GM19193 (cell line): ENCODE results near the gene ARMCX2.
A peak's percentile ranks its signal among the peaks of the same experiment; 100 is the strongest.

Experiments used
- POLR2A ChIP-seq: IDR thresholded peaks from 4 replicates; pipeline ENCODE4 v1.6.1; 2011; ENCODE audit not compliant: insufficient read depth, insufficient read length; ENCODE audit errors: extremely low read depth

The ARMCX2 gene

GRCh38 chrX:101659601-101660063, at the start of gene ARMCX2:
ARMCX2 (minus strand) TSS chrX:101659850; CDS start chrX:101657588, 2,262 bp downstream.
- TF ChIP-seq POLR2A = peak; percentile 84

GRCh38 chrX:101709384-101709783, 49.7 kb upstream of the ARMCX2 start:
- no peak for TF ChIP-seq POLR2A

DNA sequence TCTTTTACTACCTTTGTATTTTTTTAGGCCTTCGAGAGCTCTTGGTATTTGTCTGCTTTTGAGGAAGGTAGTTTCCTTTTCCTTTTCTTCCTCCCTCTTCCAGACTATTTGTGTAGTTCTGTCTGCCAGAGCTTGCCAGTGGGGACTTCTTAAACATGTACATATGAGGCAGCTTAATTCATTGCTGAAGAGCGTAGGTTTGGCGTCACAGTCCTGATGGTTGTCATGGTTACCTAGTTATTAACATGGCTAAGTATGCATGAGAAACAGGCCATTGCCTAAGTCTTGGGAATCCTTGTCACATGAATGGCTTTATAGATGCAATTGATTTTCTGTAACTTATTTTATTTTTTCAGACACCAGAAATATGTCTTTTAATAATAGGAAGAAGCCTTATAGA, 48.5 kb upstream of the ARMCX2 start:
- TF ChIP-seq POLR2A = no peak

DNA sequence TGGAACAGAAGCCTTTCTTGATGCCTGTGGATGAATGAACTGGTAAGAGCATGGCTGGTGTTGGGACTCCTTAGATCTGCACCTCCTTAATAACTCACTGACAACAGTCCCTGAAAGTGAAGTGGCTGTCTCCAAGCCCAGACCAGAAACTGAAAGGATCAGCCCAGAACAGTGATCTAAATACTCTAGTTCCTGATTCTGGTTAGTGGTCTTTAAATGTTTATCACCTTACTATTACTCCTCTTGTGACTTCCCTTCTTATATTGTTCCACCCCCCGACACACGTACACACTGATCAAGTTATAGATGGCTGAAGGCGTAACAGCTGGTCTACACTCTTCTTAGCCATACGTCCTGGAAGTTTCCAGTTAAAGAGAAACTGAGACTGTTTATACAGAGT, 33.8 kb upstream of the ARMCX2 start:
- no peak for TF ChIP-seq POLR2A

GRCh38 chrX:101691835-101692234, 32.2 kb upstream of the ARMCX2 start:
- TF ChIP-seq POLR2A = no peak

GRCh38 chrX:101686574-101686973, 26.9 kb upstream of the ARMCX2 start:
- no peak for TF ChIP-seq POLR2A

DNA sequence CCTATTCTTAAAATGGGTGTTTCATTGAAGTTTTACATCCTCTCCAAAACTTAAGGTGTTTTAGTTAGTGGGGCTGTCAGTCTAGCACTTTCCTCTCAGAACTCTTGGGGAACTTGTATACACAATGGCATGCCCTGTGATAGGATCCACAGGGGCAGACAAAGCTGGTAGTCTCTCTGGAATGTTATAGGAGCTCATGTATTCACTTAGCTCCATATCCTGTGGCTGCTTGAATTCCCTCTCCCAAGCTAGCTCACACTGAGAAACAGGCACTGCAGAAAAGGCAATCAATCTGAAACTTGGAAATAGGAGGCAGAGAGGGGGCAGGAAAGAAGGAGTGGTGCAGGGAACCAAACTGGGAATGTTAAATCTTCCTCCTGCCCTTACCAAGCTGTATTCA, 26.3 kb upstream of the ARMCX2 start:
- TF ChIP-seq POLR2A = no peak

DNA sequence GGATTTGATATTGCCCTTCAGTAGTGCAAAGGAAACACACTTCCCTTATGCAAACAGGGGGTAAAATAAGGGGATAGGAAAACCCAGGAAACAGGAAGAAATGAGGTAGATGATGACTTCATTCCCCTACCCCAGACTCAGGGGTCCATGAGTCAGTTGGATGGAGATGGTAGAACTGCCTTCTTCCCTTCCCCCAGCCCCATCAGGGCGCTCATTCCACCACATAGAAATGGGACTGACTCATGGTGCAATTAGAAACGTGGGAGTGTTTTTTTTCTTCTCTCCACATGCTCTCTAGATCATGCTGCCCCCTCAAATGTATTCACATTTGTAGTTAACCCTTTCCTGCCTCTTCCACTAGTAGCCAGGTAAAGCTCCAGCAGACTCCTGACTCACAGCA, 23.1 kb upstream of the ARMCX2 start:
- no peak for TF ChIP-seq POLR2A

- TF ChIP-seq POLR2A = no peak
Observed at GRCh38 chrX:101677028-101677427, 17.4 kb upstream of the ARMCX2 start.

DNA sequence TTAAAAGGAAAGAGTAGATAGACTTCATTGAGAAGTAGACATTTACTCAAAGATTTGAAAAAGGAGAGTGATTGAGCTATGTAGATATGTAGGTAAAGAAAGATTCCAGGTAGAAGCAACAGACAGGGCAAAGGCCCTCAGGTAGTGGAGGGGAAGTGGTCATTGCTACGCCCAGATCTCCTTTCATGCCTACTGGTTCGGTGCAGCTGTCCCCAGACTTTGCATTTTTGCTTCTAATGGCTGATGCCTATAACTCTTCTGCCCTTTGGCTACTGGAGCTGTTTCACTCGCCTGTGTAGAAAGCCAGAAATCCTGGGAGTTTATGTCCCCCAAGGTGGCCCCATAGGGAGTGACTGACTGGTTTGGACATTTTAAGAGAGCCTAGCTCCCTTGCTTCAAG, 16.9 kb upstream of the ARMCX2 start:
- TF ChIP-seq POLR2A = no peak

DNA sequence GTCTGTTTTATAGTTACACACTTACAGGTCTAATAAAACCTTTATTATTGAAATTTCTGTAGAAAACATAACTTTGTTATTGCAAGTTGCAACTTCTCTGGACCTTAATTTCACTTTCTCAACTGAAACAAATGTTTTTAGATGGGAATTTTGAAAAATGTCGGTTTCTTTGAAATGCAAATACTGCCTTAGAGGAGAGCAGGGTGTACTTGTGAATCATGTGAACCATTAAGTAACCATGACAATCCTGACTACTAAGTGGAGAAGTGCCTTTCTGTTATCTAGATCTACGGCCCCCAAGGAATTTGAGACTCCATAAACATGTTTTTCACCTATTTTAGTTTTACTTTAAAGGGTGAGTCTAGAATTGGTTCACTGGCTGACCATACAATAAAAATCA, 8.5 kb upstream of the ARMCX2 start:
- no peak for TF ChIP-seq POLR2A

DNA sequence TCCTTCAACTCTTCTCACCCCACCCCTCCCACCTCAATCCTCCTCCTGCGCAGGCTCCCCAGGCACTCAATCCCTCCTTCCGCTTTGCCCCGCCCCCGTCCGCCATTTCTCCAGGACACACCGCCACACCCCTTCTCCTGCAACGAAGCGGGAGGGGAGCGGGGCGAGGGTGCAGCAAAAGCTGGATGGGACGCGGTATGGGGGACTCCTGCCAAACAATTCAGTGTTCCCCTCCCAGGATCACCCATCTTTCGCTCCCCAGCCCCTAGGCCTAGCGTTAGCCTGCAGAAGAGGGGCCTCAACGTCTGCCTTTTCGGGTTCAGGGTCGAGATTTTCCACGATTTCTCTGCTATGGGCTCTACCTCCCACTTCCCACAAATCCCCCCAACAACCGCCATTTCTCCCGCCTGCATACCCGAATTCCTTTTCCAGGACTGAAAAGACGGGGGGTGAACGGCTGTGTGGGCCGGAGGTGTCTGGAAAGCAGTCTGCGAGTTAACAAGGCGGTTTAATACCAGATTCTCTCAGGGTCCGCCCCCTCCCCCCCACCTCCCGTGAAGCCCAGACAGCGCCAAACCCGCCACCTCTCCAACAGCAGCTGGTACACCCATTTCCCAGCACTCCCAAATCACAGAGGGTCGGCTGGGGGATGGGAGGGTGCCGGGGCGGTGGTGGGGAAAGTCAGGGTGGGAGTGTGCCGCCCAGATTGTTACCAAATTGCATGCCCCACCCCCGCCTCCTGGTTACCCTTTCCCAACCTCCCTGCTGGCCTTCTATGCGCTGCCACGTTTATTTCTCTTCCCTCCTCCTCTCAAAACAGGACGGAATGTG, 774 bp downstream of the ARMCX2 start:
- no peak for TF ChIP-seq POLR2A

DNA sequence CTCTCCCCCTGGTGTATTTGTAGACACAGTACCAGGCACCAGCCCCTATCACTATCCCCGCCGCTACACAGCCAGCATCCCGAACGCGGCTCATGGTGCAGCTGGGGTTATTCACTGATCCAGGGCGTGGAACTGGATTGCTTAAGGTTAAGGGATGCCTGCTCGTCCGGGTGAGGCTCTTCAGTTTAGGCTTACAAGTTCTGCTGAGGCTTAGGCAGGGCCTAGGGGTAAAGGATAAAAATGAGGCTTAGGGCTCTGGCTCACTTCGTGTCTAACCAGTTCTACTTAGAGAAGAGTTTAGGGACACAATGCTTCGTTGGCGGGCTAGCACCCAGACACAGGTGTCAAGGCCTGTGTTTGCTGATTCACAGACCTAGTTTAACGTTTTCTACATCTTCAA, 2.2 kb downstream of the ARMCX2 start:
- no peak for TF ChIP-seq POLR2A

- TF ChIP-seq POLR2A = no peak
Observed at GRCh38 chrX:101656817-101657216, 2.8 kb downstream of the ARMCX2 start.

GRCh38 chrX:101655534-101655933, 4.1 kb downstream of the ARMCX2 start:
- TF ChIP-seq POLR2A = no peak

GRCh38 chrX:101642093-101642492, 17.6 kb downstream of the ARMCX2 start:
- TF ChIP-seq POLR2A = no peak
